Lower lobe of right lung (tissue), 2 donors: ENCODE measurements around the gene RPL28. TPM values are rescaled to one million over a fixed set of nuclear protein-coding genes. Genes with fewer than 3 reads are reported as not detected.

Experiments
- ATAC-seq, 2 donors: fragments of 200-7000 bp; cut with Tn5 transposase; one replicate each; pipeline ENCODE4 v1.9.1; 2020 to 2022; ENCODE audit warnings: mild to moderate bottlenecking in 2 of 2, moderate library complexity in 2 of 2
- DNase-seq: peaks from one replicate; pipeline ENCODE4 v3.0.0-alpha.2; 2020
- H3K27ac ChIP-seq: fragments of 200-600 bp; one replicate; pipeline ENCODE4 v1.8.0; 2022
- H3K27me3 ChIP-seq: fragments of 200-600 bp; one replicate; pipeline ENCODE4 v1.8.0; 2022; ENCODE audit warnings: low read depth
- H3K36me3 ChIP-seq: fragments of 200-600 bp; one replicate; pipeline ENCODE4 v1.8.0; 2022; ENCODE audit warnings: mild to moderate bottlenecking
- H3K4me1 ChIP-seq: fragments of 200-600 bp; one replicate; pipeline ENCODE4 v1.8.0; 2022
- H3K4me3 ChIP-seq: fragments of 200-600 bp; one replicate; pipeline ENCODE4 v1.8.0; 2022; ENCODE audit warnings: mild to moderate bottlenecking
- H3K9me3 ChIP-seq: fragments of 200-600 bp; one replicate; pipeline ENCODE4 v1.8.0; 2022
- CTCF ChIP-seq: fragments of 200-600 bp; IDR thresholded peaks from one replicate; pipeline ENCODE4 v1.8.0; 2022; ENCODE audit warnings: antibody characterized with exemption, mild to moderate bottlenecking
- intact Hi-C: fragments of 100-400 bp; cut with DNase I; formaldehyde crosslinking; loops from one replicate; pipeline ENCODE4 v1.11.0; 2022
- total RNA-seq: library from RNA; stranded (reverse); fragmentation: NEBNext Ultra II Directional; extraction: Animal tissue kit (Norgen Biotek cat#: 25700); gene quantifications from one replicate; pipeline ENCODE4 v1.2.1, GENCODE V29; 2021
- donor health status: DM: no; HTN: yes; CAD: no; lungs with severe emphysema.

Gene RPL28
- total RNA-seq, 1 donor from 2014 or later = 1,501 TPM

GRCh38 chr19:55341171-55341588, 44.6 kb upstream of the RPL28 start:
- H3K27ac ChIP-seq = no peak overlapping the region
- DNase-seq = peak; percentile 88
- no peaks in the 10 kb centered on the region for H3K27me3 ChIP-seq
- peaks cover 18% of the 10 kb centered on the region for H3K36me3 ChIP-seq
- intact Hi-C loops = no loop called here
- H3K4me1 ChIP-seq = peaks cover 15% of the 10 kb centered on the region
- no peak for TF ChIP-seq CTCF
- H3K9me3 ChIP-seq = no peaks in the 10 kb centered on the region
- peak; percentile 10 to 15 for ATAC-seq
- H3K4me3 ChIP-seq = peak overlapping the region; percentile 64

- Histone ChIP-seq H3K9me3 (no peaks in the 10 kb centered on the region), H3K4me3 (peak overlapping the region; percentile 64), H3K27ac (no peak overlapping the region), H3K4me1 (peaks cover 15% of the 10 kb centered on the region), H3K27me3 (no peaks in the 10 kb centered on the region), H3K36me3 (peaks cover 25% of the 10 kb centered on the region)
- TF ChIP-seq CTCF = no peak
- intact Hi-C loops = no loop called here
- no peak for DNase-seq
- no peak for ATAC-seq
Measured at GRCh38 chr19:55341595-55342531, 43.9 kb upstream of the RPL28 start.

GRCh38 chr19:55344444-55344843, 41.3 kb upstream of the RPL28 start:
- H3K4me1 ChIP-seq = peaks cover 15% of the 10 kb centered on the region
- no peaks in the 10 kb centered on the region for H3K9me3 ChIP-seq
- peaks cover 29% of the 10 kb centered on the region for H3K36me3 ChIP-seq
- no peak for TF ChIP-seq CTCF
- DNase-seq (no peak), ATAC-seq (no peak)
- no peaks in the 10 kb centered on the region for H3K27me3 ChIP-seq
- H3K27ac ChIP-seq = no peak overlapping the region
- intact Hi-C loops = no loop called here
- H3K4me3 ChIP-seq = no peak overlapping the region

- peaks cover 29% of the 10 kb centered on the region for H3K36me3 ChIP-seq
- no peaks in the 10 kb centered on the region for H3K9me3 ChIP-seq
- H3K4me1 ChIP-seq = peaks cover 15% of the 10 kb centered on the region
- no peak for DNase-seq
- TF ChIP-seq CTCF = no peak
- no peak overlapping the region for H3K4me3 ChIP-seq
- H3K27ac ChIP-seq = no peak overlapping the region
- intact Hi-C loops = no loop called here
- ATAC-seq = no peak
- peaks cover 2% of the 10 kb centered on the region for H3K27me3 ChIP-seq
Measured at GRCh38 chr19:55345101-55345817, 40.5 kb upstream of the RPL28 start.

- TF ChIP-seq CTCF = no peak
- peak; percentile 48 for DNase-seq
- ATAC-seq = no peak
- Histone ChIP-seq H3K36me3 (peaks cover 29% of the 10 kb centered on the region), H3K4me3 (no peak overlapping the region), H3K27ac (no peak overlapping the region), H3K9me3 (no peaks in the 10 kb centered on the region), H3K4me1 (peaks cover 7% of the 10 kb centered on the region), H3K27me3 (peaks cover 10% of the 10 kb centered on the region)
- intact Hi-C loops = no loop called here
Measured at GRCh38 chr19:55345818-55346724, 39.7 kb upstream of the RPL28 start.
